Hindlimb muscle (tissue), 1 donor: ENCODE results near the gene FMNL3. TPM values are rescaled to one million over a fixed set of nuclear protein-coding genes. Genes with fewer than 3 reads are reported as not detected.

Source experiments
- DNase-seq: peaks from one replicate; pipeline ENCODE4 v3.0.0-alpha.2; 2013
- polyA plus RNA-seq: library from polyadenylated mRNA; unstranded; fragments of 120-200 nt; gene quantifications from one replicate; pipeline ENCODE4 v1.2.1, GENCODE V29; 2013; ENCODE audit not compliant: insufficient read length

Gene FMNL3
- polyA plus RNA-seq, 1 donor = 26.2 TPM

DNA sequence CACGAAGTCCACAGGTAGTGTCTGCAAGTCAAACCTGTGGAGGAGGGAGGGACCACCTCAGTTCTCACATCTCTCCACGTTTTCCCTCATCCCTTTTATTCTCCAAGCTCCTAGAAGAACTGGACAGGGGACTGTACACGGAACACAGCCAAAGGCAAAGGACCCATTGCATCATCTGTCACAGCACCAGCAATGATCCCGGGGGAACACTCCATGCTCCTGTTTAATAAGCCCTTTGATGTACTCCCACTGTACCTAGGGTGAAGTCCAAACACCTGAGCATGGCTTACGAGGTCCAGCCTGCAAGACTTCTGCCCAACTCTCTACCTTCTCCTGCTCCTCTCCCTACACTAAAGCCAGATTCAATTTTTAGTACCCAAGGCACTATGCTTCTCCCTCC, 57.3 kb downstream of the FMNL3 start:
- no peak for DNase-seq

DNA sequence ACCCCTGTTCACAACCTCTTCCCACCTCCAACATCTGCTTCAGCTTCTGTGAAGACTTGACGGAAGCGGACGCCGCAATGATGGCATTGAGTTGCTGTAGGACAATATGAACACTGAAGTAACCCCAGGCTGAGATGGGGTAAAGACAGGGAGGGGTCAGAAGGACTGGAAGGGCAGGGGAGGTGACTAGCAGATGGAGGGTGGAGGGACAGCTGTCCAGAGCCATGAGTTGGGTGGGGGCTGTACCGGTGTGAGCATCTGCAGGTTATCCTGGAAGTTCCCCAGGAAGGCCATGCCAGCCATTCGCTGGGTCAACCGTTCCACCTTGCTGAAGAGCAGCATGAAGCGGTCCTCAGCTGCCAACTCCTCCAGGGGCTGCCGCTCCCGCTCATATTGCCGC, 57.8 kb downstream of the FMNL3 start:
- no peak for DNase-seq

DNA sequence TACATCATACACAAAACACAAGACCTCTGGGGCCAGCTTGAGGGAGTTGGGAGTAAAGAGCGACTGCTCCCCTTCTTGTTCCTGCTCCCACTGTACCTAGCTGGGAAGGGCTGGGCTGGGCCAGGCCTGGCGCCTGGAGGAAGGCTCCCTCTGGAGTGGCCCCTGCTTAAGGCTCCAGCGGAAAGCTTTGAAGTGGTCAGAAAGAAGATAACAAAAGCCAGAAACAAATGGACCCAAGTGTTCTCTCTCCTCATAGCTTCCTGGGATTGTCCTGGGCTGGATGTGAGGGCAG, 58.5 kb downstream of the FMNL3 start:
- no peak for DNase-seq

DNA sequence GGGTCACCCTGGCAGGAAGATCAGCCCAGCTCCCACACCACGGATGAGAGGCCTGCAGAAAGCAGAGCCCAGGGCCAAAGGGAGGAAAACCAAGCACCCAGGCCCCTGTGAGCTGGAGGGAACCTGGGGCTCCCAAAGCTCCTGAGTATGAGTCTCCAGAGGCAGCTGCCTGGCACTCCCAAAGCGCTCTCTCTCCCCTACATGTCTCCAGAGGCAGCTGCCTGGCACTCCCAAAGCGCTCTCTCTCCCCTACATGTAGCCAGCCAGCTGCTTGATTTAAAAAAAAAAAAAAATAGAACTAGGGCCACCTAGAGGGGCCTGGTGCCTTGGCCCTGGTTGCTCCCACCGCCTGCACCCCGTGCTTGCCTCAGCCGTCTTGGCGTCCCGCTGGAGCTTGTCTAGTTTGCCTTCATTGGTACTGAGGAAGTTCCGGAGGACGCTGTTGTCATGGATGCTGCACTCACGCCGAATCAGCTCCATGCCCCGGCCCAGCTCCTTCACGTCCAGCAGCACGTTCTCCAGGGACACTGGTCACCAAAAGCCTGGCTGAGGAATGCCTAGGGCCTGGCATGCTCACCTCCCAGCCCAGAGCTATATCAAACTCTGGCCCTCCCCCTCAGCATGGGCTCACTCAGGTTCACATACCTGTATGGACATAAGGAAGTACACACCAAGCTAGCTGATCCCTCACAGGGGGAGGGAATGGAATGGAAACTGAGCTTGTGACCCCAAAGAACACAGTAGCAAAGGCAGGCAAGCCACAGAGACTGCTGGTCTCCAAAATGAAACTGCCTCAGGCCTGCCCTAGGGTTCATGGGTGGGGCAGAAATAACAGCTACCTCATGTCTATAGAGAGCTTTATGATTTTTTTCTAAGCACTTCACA, 59.1 kb downstream of the FMNL3 start:
- no peak for DNase-seq

DNA sequence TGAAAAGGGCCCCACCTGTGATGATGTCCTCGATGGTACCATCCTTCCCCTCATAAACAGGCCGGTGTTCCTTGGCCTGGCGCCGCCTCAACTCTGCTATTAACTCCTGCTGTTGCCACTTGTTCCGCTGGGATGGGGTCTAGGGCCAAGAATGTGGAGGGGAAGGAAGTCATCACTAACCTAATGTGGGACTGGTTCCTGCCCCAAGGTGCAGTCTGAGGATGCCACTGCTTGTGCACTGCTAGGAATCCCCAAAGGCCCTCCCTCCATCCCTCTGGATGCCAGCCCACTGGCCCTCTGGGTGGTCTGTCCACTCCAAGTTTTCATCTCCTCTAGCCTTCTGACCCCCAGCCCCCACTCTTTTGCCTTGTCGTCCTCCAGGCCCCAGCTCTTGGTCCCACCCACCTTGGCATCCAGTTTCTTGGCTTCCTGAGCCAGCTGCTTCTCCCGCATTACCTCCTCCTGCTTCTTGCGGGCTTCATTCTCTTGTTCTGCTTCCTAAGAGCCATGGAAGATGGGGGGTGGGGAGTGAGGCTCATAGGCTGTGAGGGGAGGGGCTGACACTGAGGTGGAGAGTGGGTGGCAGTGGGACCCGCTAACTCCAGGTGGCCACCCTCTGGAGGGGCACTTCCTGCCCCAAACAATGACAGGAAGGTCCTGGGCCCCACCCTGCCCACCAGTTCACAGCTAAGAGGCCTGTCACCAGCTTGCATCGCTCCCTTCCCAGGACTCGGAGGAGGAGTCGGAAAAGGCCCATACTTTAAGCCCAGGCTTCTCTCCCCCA, 60.1 kb downstream of the FMNL3 start:
- no peak for DNase-seq

DNA sequence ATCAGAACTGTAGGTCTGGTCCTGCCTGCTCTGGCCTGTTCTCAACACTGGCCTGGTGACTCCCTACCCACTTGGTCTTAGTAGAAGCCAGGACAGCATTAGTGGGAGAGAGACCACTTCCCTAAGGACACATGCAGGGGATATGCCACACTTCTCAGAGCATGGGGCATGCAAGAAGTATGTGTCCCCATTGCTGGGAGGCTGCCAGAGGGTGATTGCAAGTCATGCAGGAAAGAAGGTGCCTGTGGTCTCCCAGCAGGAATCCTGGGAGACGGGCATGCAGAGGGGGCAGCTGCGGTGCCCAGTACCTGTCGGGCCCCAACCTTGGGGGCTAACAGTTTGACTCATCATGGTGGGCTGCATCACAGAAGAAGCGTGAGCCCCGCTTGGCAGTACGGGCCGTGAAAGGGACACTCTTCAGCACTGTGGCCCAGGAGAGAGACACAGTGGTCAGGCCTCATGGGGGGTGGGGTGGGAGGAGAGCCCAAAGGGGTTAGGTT, 60.8 kb downstream of the FMNL3 start:
- DNase-seq = no peak

DNA sequence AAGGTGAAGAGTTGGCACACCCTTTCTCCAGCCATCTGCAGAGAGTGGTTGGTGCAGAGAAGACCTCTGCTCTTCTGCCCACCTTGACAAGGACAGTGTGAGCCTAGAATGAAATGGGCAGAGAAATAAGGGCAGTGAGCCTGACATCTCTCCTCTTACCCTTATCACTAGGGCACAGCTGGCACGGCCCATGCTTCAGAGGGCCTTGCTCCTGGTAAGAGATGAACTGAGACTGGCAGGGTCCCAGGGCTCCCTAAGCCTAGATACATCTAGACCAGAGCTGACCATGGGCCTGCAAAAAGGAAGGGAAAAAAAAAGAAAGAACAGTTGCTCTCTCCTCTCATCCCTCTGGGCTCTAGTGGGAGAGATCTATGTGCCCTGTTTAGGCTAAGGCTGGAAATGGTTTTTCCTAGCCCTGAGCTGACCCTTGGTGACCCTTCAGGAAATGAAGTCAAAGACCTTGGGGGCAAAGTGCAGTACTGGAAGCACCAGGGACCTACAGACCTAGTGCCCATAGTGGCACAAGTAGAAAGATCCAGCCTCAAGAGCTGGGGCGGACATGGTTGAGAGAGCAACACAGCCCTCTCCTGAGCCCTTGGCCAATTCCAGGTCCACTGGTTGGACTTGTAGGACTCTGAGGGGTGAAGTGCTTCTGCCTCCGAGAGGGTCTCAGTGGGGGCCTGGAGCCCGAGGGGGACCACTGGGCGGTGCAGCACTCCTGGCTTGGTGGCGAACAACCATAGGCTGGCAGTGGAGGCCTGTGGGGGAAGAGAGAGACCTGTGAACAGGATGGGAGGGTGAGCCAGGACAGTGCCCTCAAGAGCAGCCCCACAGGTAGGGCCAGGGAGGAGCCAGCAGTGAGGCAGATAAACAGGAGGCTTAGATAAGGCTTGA, 61.8 kb downstream of the FMNL3 start:
- DNase-seq = no peak

DNA sequence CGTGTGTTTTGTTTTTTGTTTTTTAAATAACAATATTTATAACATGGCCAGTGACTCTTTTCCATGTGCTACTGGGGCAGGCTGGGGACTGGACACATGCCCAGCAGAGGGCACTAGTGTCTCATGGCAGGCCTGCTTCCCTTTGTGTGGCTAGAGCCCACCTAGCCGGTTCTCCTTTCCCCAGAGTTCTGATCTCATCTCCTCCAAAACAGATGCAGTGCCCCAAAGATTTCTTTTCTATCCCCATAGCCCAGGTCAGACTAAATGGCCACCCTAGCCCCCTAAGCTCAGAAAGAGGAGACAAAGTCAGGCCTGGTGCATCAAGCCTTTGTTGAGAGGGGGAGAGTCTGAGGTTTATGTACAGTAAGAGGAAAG, 62.6 kb downstream of the FMNL3 start:
- DNase-seq = peak; percentile 82

DNA sequence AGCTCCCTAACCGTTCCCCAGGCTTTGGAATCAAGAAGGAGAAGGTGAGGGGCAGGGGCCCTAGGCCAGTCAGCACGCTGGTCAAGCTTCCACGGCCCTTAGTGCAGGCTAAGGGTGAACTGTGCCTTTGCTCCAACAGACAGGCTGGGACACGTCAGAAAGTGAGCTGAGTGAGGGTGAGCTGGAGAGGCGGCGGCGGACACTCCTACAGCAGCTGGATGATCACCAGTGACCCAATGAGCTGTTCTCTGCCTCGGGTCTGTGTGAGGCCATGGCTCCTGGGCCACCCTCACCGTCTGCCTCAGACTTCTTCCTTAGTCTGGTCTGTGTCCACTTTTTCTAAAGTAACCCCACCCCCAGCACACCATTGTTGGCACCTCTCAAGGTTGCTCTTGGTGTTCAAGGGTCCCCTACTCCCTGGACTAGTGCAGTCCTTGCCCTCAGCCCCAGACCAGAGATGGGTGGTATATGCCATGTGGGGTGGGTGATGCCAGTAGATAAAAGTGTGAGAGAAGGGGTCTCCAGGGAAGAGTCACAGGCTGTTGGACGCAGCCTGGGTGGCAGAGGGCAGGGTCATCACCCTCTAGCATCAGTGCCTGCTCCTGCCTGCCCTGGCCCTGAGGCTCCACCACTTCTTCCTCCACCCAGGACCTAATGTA, 63.1 kb downstream of the FMNL3 start:
- no peak for DNase-seq

DNA sequence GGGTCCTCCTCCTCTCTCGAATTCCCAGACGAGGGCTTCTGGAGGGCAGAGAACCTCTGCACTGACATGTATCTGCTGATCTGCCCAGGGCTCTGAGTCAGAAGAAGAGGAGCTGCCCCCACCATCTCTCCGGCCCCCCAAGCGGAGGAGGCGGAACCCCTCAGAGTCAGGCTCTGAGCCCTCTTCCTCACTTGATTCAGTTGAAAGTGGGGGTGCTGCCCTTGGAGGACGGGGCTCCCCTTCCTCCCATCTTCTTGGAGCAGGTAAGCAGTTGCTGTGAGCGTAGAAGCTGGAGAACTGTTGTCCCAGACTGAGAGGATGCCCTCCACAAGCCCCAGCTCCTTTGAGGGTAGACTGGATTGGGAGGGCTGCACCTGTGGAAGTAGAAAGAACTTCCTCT, 64.1 kb downstream of the FMNL3 start:
- no peak for DNase-seq

DNA sequence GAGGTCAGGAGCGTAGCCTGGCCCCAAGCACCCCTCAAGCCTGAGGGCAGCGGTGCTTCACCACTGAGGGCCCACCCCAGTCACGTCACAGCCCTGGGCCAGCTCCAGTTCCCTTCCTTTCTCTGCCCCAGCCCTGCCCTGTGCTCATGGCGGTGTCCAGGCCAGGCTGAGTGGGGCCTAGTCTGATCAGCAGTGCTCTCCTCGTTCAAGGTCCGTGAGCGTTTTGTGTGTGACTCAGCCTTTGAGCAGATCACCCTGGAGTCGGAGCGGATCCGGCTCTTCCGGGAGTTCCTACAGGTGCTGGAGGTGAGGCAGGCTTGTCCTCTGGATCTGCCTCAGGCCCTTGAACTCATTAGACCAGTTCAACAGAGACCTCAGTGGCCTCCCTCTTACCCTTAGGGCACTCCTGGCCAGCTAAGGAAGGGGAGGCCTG, 64.8 kb downstream of the FMNL3 start:
- DNase-seq = no peak

DNA sequence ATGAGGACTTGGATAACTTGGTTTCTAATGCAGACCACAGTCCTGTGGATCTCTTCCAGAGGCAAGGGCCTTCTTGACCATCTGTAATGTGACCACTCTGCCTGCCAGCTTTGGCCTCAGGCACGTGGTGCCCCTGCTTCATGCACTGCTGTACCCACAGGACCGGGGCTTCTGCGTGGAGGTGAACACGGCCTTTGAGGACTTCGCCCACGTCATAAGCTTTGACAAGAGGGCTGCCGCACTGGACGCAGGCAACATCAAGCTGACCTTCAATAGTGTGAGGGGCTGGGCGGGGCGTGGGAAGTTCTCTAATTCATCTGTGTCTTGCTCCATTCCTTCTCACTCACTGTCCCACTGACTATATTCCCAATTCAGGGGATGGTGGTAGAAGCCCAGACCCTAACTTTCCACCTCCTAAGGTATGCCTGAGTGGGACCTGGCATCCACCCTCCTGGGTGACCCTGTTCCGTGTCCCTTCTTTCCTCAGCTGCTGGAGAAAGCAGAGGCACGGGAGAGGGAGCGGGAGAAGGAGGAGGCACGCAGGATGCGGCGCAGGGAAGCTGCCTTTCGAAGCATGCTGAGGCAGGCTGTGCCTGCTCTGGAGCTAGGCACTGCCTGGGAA, 65.3 kb downstream of the FMNL3 start:
- no peak for DNase-seq

DNA sequence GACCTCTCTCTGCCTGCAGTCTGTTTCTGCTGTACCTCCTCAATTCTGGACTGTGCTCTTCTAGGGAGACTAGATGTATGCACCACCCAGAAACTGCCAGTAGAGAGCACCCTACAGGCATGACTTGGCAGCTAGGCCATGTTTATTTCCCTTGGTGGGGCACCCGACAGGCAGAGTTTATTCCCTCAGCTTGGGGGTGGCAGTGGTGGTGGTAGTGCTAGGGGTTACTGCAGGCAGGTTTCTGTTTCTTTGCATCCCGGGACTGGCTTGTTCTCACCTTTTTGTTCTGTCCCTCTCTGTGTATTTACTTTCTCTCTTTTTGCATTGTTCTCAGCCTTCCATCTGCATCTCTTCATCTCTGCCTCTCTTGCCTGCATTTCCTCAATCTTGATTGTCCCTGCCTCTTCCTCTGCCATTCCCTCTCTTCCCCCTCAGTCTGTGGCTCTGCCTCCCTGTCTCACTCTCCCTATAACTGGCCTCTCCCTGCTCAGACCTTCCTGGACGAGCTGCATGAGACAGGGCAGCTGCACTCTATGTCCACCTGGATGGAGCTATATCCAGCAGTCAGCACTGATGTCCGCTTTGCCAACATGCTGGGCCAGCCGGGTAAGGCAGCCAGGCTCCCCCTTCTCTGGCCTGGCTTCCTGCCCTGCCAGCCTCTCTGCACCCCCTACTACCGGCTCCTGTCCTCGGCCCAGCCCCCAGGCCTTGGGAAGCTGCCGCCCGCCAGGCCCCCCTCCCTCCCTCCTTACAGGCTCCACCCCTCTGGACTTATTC, 70.0 kb downstream of the FMNL3 start:
- DNase-seq = peak; percentile 51

DNA sequence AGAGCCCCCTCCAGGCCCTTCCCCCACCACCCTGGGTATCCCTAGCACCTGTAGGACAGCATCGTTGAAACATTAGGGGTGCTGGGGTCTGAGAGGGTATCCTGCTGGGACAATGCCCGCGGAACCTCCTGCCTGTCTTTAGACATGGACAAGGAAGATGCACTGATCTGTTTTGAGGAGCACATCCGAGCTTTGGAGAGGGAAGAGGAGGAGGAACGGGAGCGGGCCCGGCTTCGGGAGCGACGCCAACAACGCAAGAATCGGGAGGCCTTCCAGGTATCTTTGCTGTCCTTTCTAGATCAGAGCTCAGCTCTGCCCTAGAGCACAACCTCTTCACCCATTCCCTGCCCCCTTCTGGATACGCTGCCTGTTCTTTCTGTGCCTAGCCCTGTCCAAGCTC, 70.6 kb downstream of the FMNL3 start:
- peak; percentile 35 for DNase-seq

DNA sequence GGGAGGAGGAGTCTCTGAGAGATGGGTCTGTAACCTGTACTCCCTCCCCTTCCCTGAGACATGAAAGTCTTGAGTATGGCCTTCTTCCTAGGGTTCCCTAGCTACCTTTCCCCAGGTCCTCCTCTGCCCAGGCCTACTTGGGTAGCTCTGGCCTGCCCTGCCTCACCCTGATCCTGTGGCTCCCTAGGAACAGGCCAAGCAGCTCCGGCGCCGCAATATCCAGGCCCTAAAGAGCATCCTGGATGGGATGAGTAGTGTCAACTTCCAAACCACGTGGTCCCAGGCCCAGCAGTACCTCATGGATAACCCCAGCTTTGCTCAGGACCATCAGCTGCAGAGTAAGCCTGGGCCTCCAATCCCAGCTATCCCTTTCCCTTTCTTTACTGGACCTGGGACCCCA, 71.5 kb downstream of the FMNL3 start:
- DNase-seq = no peak

DNA sequence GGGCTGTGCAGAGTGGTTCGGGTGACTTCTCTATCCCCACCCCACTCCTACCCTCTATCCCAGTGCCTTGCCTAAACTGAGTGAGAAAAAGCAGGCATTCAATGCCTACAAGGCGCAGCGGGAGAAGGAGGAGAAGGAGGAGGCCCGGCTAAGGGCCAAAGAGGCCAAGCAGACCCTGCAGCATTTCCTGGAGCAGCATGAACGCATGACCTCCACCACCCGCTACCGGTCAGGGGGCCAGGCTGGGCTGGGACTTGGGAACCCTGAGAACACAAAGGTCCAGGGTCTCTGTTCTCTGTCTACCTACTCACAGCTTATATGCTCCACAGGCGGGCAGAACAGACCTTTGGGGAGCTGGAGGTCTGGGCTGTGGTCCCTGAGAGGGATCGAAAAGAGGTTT, 72.2 kb downstream of the FMNL3 start:
- no peak for DNase-seq

DNA sequence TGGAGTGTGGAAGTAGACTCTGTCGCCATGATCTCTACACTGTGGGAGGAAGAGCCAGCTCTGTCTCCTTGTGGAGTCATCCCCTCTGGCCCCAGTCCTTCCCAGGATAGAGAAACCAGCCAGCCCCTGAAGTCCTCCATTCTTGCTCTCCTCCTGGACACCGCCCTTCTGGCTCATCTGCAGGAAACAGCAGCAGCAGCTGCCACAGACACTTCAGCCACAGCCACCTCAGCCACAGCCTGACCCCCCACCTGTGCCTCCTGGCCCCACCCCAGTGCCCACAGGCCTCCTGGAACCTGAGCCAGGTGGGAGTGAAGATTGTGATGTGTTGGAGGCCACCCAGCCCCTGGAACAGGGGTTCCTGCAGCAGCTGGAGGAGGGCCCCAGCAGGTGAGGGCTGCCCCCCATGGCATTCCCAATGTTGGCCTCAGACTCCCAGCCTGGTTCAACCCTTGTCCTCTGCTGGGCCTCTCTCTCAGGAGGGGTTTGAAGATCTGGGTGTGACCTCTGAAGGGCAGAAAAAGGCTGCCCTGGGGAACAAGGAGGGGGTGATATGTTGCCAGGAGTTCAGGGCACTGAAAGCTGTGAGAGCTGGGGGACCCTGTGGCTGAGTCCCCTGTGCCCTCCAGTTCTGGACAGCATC, 73.4 kb downstream of the FMNL3 start:
- no peak for DNase-seq

DNA sequence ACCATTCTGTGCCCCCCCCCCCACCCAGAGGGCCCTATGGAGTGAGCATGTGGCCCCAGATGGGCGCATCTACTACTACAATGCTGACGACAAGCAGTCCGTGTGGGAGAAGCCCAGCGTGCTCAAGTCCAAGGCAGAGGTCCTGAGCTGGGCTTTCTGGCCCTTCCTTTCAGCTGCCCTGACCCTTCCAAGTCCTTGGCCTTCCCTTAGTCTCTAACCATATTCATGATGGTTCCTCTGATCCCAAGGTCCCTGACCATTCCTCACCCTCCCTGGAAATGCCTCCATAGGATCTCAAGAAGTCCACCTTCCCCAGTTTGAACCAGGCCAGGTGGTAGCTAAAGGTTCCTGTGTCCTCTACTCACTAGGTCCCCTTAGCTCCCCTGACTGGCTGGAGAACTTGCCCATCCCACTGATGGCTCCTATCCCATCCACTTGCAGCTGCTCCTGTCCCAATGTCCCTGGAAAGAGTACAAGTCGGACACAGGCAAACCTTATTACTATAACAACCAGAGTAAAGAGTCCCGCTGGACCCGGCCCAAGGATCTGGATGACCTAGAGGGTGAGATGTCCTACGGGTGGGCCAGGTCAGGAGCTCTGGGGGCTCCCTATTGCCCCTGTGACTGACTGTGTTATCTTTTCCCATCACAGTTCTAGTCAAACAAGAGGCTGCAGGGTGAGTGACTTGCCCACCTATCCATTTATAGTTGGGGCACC, 74.1 kb downstream of the FMNL3 start:
- DNase-seq = no peak

DNA sequence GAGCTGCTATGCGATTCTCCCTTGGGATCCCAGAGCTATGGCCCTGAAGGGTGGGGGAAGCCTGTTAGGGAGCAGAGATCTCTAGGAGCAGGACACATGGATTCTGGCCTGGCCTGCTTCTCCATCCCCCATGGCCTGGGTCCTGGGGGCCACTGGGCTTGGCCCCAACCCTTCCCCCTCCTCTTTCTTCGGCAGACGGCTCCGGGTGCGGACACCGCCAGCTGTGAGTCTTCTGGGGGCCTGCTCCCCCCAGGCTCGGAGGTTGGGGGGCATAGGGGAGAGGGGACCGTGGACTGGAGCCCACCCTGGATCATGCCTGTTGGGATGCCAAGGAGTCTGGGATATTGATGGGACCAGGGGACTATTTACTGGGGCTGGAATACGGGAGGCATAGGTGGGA, 74.8 kb downstream of the FMNL3 start:
- no peak for DNase-seq
